ENCODE measurements around the gene HPCAL4. TPM values are rescaled to one million over a fixed set of nuclear protein-coding genes. Genes with fewer than 3 reads are reported as not detected.

Gene HPCAL4
- total and polyA plus RNA-seq, 9 of the 15 experiments (the other 6 are each of a cell fraction or from before 2014, with no cell fraction given), result 0.01 to 0.04 (median 0.04) TPM; not detected in 4

DNA sequence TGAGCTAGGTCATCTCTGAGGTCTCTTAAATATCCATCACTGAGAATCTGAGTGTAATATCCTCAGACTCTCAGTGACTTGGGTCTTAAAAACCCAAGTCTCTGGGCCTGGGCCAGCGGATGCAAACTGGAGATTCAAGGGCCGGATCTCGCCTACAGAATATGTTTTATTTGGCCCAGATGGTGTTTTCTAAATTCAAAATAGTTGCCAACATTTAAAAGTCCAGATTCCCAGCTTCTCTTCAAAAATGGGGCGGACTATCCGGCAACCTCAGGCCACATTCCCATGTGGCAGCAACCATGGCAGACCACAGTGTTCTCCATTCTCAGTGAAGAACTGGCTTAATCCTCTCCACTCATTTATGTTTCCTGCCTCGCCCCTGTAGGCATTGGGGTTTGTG lies 39.1 kb downstream of the HPCAL4 start (continued):
- TF ChIP-seq, protein P1, sequence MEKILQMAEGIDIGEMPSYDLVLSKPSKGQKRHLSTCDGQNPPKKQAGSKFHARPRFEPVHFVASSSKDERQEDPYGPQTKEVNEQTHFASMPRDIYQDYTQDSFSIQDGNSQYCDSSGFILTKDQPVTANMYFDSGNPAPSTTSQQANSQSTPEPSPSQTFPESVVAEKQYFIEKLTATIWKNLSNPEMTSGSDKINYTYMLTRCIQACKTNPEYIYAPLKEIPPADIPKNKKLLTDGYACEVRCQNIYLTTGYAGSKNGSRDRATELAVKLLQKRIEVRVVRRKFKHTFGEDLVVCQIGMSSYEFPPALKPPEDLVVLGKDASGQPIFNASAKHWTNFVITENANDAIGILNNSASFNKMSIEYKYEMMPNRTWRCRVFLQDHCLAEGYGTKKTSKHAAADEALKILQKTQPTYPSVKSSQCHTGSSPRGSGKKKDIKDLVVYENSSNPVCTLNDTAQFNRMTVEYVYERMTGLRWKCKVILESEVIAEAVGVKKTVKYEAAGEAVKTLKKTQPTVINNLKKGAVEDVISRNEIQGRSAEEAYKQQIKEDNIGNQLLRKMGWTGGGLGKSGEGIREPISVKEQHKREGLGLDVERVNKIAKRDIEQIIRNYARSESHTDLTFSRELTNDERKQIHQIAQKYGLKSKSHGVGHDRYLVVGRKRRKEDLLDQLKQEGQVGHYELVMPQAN (IDR thresholded peaks at IDR 0.05; ENCODE audit: borderline replicate concordance), result no peak
- TF ChIP-seq ZNF561 (CRISPR knock-in tag; conservative IDR thresholded peaks at IDR 0.05), result no peak

DNA sequence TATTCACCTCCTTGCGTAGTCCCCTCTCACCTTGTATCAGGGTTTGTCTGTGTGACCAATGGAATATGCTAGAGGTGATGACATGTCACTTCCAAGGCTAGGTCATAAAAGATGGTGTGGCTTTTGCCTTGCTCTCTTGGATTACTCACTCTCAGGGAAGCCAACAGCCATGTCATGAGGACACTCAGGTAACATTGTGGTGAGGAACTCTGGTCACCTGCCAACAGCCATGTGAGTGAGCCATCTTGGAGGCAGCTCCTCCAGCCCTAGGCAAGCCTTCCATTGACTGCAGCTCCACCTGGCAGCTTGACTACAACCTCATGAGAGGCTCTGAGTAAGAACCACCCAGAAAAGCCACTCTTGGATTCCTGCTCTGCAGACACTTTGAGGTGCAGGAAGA lies 40.8 kb downstream of the HPCAL4 start:
- FAIRE-seq, result no peak
- CTCF ChIA-PET (ENCODE audit: low intra/inter-chr PET ratio), result no interaction called here
- no peak for ATAC-seq
- POLR2A ChIA-PET, result interaction anchor here (0.6 kb wide), 1 partner anchor 252 kb away, joined by 3 read pairs; no protein-coding TSS in a partner anchor
- in situ Hi-C loops (cut with MboI) (no loop called here), intact Hi-C loops (cut with micrococcal nuclease) (no loop called here)
- 12% methylated on average over 1 of the region's 1 CpG for WGBS (ENCODE audit: insufficient coverage, low coverage, missing lambda C conversion rate)
- peaks cover 7 to 8% of the 10 kb centered on the region in 2 experiments; a peak in 3 of 5 replicates for H3K4me1 ChIP-seq (replicated peaks in 1 of 2; ENCODE audit: control insufficient read depth in 2 of 2, insufficient read depth in 2 of 2, low read length in 2 of 2)
- BruUV-seq (replicated peaks), result no TSS peak
- H3K36me3 ChIP-seq (ENCODE audit: control insufficient read depth, insufficient read depth, low read length), result no peaks in the 10 kb centered on the region
- H3K9me1 ChIP-seq (ENCODE audit: control insufficient read depth, insufficient read depth, low read length), result no peaks in the 10 kb centered on the region
- H2AFZ ChIP-seq (ENCODE audit: low read depth, low read length), result no peak overlapping the region
- DNase-seq (ENCODE audit: extremely low read depth in 1 of 4, low spot score in 3 of 4), result no peak
- no peak overlapping the region for H3K4me3 ChIP-seq
- H3K9me3 ChIP-seq (replicated peaks; ENCODE audit: control insufficient read depth, insufficient read depth, low read depth, low read length), result no peaks in the 10 kb centered on the region
- H3K27me3 ChIP-seq (ENCODE audit: control insufficient read depth in 2 of 2, insufficient read depth in 2 of 2, low read length in 2 of 2), result peaks cover 9 to 34% of the 10 kb centered on the region in 2 experiments; a peak in 4 of 5 replicates
- H3K79me2 ChIP-seq (ENCODE audit: control insufficient read depth, insufficient read depth, low read length), result no peaks in the 10 kb centered on the region
- no peak overlapping the region for H3K9ac ChIP-seq (ENCODE audit: insufficient read depth in 1 of 2, low read depth in 2 of 2, low read length in 2 of 2)
- no peak overlapping the region for H3K4me2 ChIP-seq (ENCODE audit: insufficient read depth, low read length)
- no peak overlapping the region for H3K27ac ChIP-seq (ENCODE audit: extremely low read depth, low read depth, low read length)
- H4K20me1 ChIP-seq (replicated peaks; ENCODE audit: control insufficient read depth, insufficient read depth, low read length), result 0 out of 2 replicates have a peak, but pooled peaks cover 4% of the 10 kb centered on the region
- TF ChIP-seq TAF1 (IDR thresholded peaks at IDR 0.05; ENCODE audit: control insufficient read depth, extremely low read depth, insufficient read depth, low read length, severe bottlenecking) (no peak), CHD4 (IDR thresholded peaks at IDR 0.05; ENCODE audit: insufficient read depth, insufficient replicate concordance, low read depth, low read length, poor library complexity, severe bottlenecking) (no peak), OTX1 (CRISPR knock-in tag; IDR thresholded peaks at IDR 0.05) (no peak), NFATC3 (IDR thresholded peaks at IDR 0.05) (no peak), ZSCAN32 (CRISPR knock-in tag; IDR thresholded peaks at IDR 0.05) (no peak), LCOR (CRISPR knock-in tag; IDR thresholded peaks at IDR 0.05) (no peak), CHD1 (IDR thresholded peaks at IDR 0.05; ENCODE audit: low read length) (no peak)
- TF ChIP-seq, protein P2, sequence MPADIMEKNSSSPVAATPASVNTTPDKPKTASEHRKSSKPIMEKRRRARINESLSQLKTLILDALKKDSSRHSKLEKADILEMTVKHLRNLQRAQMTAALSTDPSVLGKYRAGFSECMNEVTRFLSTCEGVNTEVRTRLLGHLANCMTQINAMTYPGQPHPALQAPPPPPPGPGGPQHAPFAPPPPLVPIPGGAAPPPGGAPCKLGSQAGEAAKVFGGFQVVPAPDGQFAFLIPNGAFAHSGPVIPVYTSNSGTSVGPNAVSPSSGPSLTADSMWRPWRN (IDR thresholded peaks at IDR 0.05; ENCODE audit: low read depth), result no peak
- TF ChIP-seq, protein P3, sequence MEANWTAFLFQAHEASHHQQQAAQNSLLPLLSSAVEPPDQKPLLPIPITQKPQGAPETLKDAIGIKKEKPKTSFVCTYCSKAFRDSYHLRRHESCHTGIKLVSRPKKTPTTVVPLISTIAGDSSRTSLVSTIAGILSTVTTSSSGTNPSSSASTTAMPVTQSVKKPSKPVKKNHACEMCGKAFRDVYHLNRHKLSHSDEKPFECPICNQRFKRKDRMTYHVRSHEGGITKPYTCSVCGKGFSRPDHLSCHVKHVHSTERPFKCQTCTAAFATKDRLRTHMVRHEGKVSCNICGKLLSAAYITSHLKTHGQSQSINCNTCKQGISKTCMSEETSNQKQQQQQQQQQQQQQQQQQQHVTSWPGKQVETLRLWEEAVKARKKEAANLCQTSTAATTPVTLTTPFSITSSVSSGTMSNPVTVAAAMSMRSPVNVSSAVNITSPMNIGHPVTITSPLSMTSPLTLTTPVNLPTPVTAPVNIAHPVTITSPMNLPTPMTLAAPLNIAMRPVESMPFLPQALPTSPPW (CRISPR knock-in tag; IDR thresholded peaks at IDR 0.05), result no peak
- TF ChIP-seq, protein P4, sequence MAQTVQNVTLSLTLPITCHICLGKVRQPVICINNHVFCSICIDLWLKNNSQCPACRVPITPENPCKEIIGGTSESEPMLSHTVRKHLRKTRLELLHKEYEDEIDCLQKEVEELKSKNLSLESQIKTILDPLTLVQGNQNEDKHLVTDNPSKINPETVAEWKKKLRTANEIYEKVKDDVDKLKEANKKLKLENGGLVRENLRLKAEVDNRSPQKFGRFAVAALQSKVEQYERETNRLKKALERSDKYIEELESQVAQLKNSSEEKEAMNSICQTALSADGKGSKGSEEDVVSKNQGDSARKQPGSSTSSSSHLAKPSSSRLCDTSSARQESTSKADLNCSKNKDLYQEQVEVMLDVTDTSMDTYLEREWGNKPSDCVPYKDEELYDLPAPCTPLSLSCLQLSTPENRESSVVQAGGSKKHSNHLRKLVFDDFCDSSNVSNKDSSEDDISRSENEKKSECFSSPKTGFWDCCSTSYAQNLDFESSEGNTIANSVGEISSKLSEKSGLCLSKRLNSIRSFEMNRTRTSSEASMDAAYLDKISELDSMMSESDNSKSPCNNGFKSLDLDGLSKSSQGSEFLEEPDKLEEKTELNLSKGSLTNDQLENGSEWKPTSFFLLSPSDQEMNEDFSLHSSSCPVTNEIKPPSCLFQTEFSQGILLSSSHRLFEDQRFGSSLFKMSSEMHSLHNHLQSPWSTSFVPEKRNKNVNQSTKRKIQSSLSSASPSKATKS (CRISPR knock-in tag; IDR thresholded peaks at IDR 0.05), result no peak
- TF ChIP-seq, protein P5, sequence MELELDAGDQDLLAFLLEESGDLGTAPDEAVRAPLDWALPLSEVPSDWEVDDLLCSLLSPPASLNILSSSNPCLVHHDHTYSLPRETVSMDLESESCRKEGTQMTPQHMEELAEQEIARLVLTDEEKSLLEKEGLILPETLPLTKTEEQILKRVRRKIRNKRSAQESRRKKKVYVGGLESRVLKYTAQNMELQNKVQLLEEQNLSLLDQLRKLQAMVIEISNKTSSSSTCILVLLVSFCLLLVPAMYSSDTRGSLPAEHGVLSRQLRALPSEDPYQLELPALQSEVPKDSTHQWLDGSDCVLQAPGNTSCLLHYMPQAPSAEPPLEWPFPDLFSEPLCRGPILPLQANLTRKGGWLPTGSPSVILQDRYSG (tag; conservative IDR thresholded peaks at IDR 0.05; ENCODE audit: low read depth), result no peak
